ENCODE measurements around the gene LTB4R. TPM values are rescaled to one million over a fixed set of nuclear protein-coding genes. Genes with fewer than 3 reads are reported as not detected.

Gene LTB4R
- total RNA-seq, 6 experiments from 2014 or later, result 2.7 to 5.5 (median 3.9) TPM

DNA sequence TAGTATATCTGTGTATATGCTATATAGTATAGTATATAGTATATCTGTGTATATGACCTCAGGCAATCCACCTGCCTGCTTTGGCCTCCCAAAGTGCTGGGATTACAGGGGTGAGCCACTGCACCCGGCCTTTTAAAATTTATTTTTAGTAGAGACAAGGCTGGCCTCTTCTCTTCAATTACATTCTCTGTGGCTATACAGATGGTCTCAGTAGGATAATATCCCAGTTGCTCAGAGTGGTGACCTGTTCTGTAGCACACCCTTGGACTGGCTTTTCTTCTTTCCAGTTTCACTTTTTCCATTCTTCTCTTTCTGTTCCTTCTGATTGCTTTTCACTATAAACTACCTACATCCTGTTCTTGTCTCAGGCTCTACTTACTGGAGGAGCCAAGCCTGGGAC, 53.5 kb downstream of the LTB4R start:
- no peak for DNase-seq
- Histone ChIP-seq H3K27me3 (no peaks in the 10 kb centered on the region), H3K27ac (no peak overlapping the region), H3K36me3 (no peaks in the 10 kb centered on the region), H3K9me3 (no peaks in the 10 kb centered on the region), H3K4me1 (no peaks in the 10 kb centered on the region), H3K4me3 (no peak overlapping the region)
- intact Hi-C loops (cut with DNase I), result loop anchor here (5.0 kb wide), 1 partner anchor 67 kb away; no protein-coding TSS in a partner anchor
- ATAC-seq, result no peak
- 55% methylated on average over 1 of the region's 1 CpG for WGBS (ENCODE audit: insufficient coverage, low coverage, low lambda C conversion rate, missing lambda C conversion rate)
- no peak for TF ChIP-seq POLR2A (IDR thresholded peaks at IDR 0.05)
- TF ChIP-seq, protein P1, sequence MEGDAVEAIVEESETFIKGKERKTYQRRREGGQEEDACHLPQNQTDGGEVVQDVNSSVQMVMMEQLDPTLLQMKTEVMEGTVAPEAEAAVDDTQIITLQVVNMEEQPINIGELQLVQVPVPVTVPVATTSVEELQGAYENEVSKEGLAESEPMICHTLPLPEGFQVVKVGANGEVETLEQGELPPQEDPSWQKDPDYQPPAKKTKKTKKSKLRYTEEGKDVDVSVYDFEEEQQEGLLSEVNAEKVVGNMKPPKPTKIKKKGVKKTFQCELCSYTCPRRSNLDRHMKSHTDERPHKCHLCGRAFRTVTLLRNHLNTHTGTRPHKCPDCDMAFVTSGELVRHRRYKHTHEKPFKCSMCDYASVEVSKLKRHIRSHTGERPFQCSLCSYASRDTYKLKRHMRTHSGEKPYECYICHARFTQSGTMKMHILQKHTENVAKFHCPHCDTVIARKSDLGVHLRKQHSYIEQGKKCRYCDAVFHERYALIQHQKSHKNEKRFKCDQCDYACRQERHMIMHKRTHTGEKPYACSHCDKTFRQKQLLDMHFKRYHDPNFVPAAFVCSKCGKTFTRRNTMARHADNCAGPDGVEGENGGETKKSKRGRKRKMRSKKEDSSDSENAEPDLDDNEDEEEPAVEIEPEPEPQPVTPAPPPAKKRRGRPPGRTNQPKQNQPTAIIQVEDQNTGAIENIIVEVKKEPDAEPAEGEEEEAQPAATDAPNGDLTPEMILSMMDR (IDR thresholded peaks at IDR 0.05), result no peak

DNA sequence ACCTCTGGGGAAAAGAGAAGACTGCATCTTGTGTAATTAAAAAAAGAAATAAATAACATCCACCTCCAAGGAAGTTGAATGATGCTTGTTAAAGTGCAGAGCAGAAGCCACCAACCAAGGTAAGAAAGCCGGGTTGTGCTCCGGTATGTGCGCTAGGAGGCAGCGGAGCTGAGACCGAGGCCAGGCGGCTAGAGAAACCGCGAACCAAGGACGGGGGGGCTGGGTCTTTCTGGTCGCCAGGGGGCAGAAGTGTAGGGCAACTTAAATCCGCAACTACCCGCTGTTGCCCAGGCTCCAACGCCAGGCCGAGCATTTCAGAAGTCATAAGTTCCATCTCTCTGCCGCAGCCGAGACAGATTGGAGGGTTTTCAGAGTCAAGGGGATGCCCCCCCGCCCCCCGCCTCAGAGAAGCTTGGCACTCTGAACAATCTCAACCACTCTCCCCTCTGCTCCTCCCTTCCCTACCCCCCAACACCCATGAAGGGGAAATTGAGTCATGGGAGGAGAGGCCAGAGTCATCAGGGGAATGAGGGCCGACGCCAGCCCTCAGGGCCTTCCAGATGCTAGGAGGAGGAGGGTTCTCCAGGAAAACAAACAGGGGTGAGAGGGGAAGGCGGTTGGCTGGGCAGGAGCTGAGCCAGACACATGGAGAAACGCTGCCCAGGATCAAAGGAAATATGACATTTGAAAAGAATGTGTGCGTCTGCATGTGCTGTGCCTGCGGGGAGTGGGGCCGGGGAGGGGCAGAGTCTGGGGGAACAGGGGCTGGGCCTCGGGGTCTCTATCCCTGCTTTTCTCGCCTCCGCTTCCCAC, 54.5 kb downstream of the LTB4R start:
- intact Hi-C loops (cut with DNase I), result loop anchor here (5.0 kb wide), 1 partner anchor 66 kb away; no protein-coding TSS in a partner anchor
- TF ChIP-seq, protein P1 (IDR thresholded peaks at IDR 0.05), result peak; percentile 81 to 91 (median 84)
- TF ChIP-seq POLR2A (IDR thresholded peaks at IDR 0.05), result no peak
- peak; percentile 94 to 95 (median 95) for ATAC-seq
- H3K9me3 ChIP-seq, result no peaks in the 10 kb centered on the region
- WGBS (ENCODE audit: insufficient coverage, low coverage, low lambda C conversion rate, missing lambda C conversion rate), result 22% methylated on average over 16 of the region's 28 CpGs
- H3K4me3 ChIP-seq, result peak overlapping the region in 1 of 3 donors; percentile 16
- no peaks in the 10 kb centered on the region for H3K36me3 ChIP-seq
- H3K27me3 ChIP-seq, result no peaks in the 10 kb centered on the region
- peak; percentile 83 to 86 (median 84) for DNase-seq
- peak overlapping the region; percentile 19 to 47 (median 35) for H3K27ac ChIP-seq
- H3K4me1 ChIP-seq, result no peaks in the 10 kb centered on the region

DNA sequence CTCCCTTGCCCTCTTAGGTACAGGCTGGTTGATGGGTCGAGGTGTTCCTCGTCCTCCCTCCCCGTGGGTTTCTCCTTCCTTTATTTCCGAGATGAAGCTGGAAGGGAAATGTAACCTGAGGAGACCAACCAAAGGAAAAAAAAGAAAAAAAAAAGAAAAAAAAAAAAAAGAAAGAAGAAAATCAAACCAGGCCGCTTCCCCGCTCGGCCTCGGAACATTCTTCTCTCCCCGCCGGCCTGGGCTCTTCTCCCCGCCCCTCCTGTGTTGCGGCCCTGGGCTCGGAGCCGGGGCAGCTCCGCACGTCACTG, 55.1 kb downstream of the LTB4R start:
- no peak for ATAC-seq
- TF ChIP-seq, protein P1 (IDR thresholded peaks at IDR 0.05), result no peak
- TF ChIP-seq POLR2A (IDR thresholded peaks at IDR 0.05), result no peak
- H3K27ac ChIP-seq, result peak overlapping the region in 2 of 3 donors; percentile 19 to 35
- H3K4me1 ChIP-seq, result no peaks in the 10 kb centered on the region
- intact Hi-C loops (cut with DNase I), result loop anchor here (5.0 kb wide), 1 partner anchor 66 kb away; no protein-coding TSS in a partner anchor
- no peaks in the 10 kb centered on the region for H3K36me3 ChIP-seq
- DNase-seq, result no peak
- no peaks in the 10 kb centered on the region for H3K27me3 ChIP-seq
- WGBS (ENCODE audit: insufficient coverage, low coverage, low lambda C conversion rate, missing lambda C conversion rate), result 29% methylated on average over 12 of the region's 16 CpGs
- H3K4me3 ChIP-seq, result peak overlapping the region in 2 of 3 donors; percentile 16
- no peaks in the 10 kb centered on the region for H3K9me3 ChIP-seq

DNA sequence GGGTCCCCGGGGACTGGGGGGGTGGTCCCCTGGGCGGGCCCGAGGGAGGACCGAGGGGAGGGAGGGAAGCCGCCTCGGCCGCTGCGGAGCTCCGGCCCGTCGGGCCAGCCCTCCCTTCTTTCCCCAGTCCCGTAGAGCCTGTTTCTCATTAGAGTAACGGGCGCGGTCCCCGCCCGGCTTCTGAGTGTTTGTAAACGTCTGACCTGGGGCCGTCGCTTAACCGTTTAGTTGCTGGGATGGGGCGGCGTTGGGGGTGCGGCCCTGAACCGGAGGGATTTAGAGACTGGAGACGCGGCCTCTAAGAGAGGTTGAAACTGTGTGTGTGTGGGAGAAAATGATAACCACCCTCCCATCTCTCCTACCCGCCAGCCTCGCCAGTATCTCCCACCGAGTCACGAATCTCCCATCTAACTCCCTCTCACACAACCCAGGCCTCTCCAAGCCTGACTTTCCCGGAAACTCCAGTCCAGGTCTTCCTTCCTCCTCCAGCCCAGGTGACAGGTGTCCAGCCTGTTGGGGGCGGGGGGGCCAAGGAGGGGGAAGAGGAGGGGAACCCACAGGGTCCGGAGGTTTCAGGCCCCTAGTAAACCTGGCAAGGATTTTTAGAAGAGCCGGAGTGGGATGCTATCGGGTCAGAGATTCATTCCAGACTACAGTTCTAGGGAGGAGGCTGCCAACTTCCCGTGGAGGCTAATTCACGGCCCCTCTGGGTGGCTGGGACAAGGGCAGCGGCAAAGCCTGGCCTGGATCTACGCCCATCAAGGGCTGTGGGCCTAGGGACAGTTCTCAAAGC, 55.6 kb downstream of the LTB4R start:
- Histone ChIP-seq H3K27ac (peak overlapping the region; percentile 14 to 35 (median 33)), H3K4me3 (peak overlapping the region in 2 of 3 donors; percentile 16), H3K27me3 (no peaks in the 10 kb centered on the region), H3K9me3 (no peaks in the 10 kb centered on the region), H3K36me3 (no peaks in the 10 kb centered on the region), H3K4me1 (no peaks in the 10 kb centered on the region)
- WGBS (ENCODE audit: insufficient coverage, low coverage, low lambda C conversion rate, missing lambda C conversion rate), result 30% methylated on average over 20 of the region's 40 CpGs
- DNase-seq, result peak in 2 of 3 donors; percentile 51 to 58
- peak; percentile 37 to 52 (median 46) for ATAC-seq
- TF ChIP-seq POLR2A (IDR thresholded peaks at IDR 0.05), result no peak
- intact Hi-C loops (cut with DNase I), result loop anchor here (5.0 kb wide), 1 partner anchor 65 kb away; no protein-coding TSS in a partner anchor

Small RNAs within 50 kb of the gene (small RNA-seq; reads per million reads assigned to genes)
- 0 reads per million in 2 experiments for gene RF00026

Other genes starting within 250 kb of the LTB4R start
- gene CPNE6, start 239.9 kb upstream of the LTB4R start, total RNA-seq, result under 1 TPM in 4 of 6 experiments, not detected in 2; 0.09 to 0.40 (median 0.18) TPM
- gene PCK2, start 217.2 kb upstream of the LTB4R start, total RNA-seq, result 100 to 1,000 TPM; 124 to 615 (median 240) TPM
- gene DCAF11, start 196.7 kb upstream of the LTB4R start, total RNA-seq, result 100 to 1,000 TPM in 3 of 6 experiments, 10 to 100 TPM in 3; 65.9 to 180 (median 103) TPM
- 1 to 10 TPM; 1.4 to 2.9 (median 2.1) TPM for gene NRL, start 196.6 kb upstream of the LTB4R start, total RNA-seq
- gene FITM1, start 180.8 kb upstream of the LTB4R start, total RNA-seq, result 10 to 100 TPM in 3 of 6 experiments, 1 to 10 TPM in 3; 1.5 to 32.5 (median 9.3) TPM
- gene PSME1, start 175.3 kb upstream of the LTB4R start, total RNA-seq, result 100 to 1,000 TPM in 4 of 6 experiments, 10 to 100 TPM in 2; 81.7 to 119 (median 107) TPM
- gene EMC9, start 169.9 kb upstream of the LTB4R start, total RNA-seq, result 10 to 100 TPM; 10.2 to 21.4 (median 11.9) TPM
- gene PSME2, start 164.9 kb upstream of the LTB4R start, total RNA-seq, result 100 to 1,000 TPM in 4 of 6 experiments, 10 to 100 TPM in 2; 66.1 to 142 (median 110) TPM
- 10 to 100 TPM; 17.5 to 39.6 (median 26.2) TPM for gene RNF31, start 164.0 kb upstream of the LTB4R start, total RNA-seq
- gene IRF9, start 150.2 kb upstream of the LTB4R start, total RNA-seq, result 10 to 100 TPM; 17.4 to 66.6 (median 37.2) TPM
- 1 to 10 TPM; 1.6 to 7.4 (median 3.4) TPM for gene REC8, start 139.4 kb upstream of the LTB4R start, total RNA-seq
- 10 to 100 TPM; 17.9 to 44.0 (median 23.0) TPM for gene IPO4, start 122.7 kb upstream of the LTB4R start, total RNA-seq
- 10 to 100 TPM; 32.1 to 49.8 (median 41.2) TPM for gene TM9SF1, start 116.1 kb upstream of the LTB4R start, total RNA-seq
- gene TSSK4, start 105.8 kb upstream of the LTB4R start, total RNA-seq, result under 1 TPM in 2 of 6 experiments, not detected in 4; 0.29 TPM
- gene CHMP4A, start 98.0 kb upstream of the LTB4R start, total RNA-seq, result 10 to 100 TPM; 11.9 to 28.9 (median 17.1) TPM
- 1 to 10 TPM; 3.7 to 6.3 (median 4.9) TPM for gene MDP1, start 95.4 kb upstream of the LTB4R start, total RNA-seq
- 10 to 100 TPM; 60.0 to 72.9 (median 68.7) TPM for gene NEDD8, start 79.1 kb upstream of the LTB4R start, total RNA-seq
- 10 to 100 TPM; 26.2 to 40.2 (median 34.2) TPM for gene GMPR2, start 78.6 kb upstream of the LTB4R start, total RNA-seq
- 10 to 100 TPM; 13.4 to 28.1 (median 24.1) TPM for gene TINF2, start 68.9 kb upstream of the LTB4R start, total RNA-seq
- gene TGM1, start 48.3 kb upstream of the LTB4R start, total RNA-seq, result 1 to 10 TPM in 2 of 6 experiments, under 1 TPM in 4; 0.37 to 1.9 (median 0.77) TPM
- 10 to 100 TPM; 11.5 to 28.3 (median 15.2) TPM for gene RABGGTA, start 39.9 kb upstream of the LTB4R start, total RNA-seq
- gene DHRS1, start 11.7 kb upstream of the LTB4R start, total RNA-seq, result 10 to 100 TPM; 49.1 to 89.3 (median 60.1) TPM
- gene NOP9, start 11.7 kb upstream of the LTB4R start, total RNA-seq, result 10 to 100 TPM in 4 of 6 experiments, 1 to 10 TPM in 2; 8.2 to 15.3 (median 11.4) TPM
- 100 to 1,000 TPM; 118 to 219 (median 196) TPM for gene CIDEB, start 3.5 kb upstream of the LTB4R start, total RNA-seq
- 1 to 10 TPM; 1.8 to 5.8 (median 3.5) TPM for gene LTB4R2, start 1.4 kb upstream of the LTB4R start, total RNA-seq
- gene ADCY4, start 23.6 kb downstream of the LTB4R start, total RNA-seq, result 1 to 10 TPM; 2.3 to 7.2 (median 3.9) TPM
- gene RIPK3, start 28.5 kb downstream of the LTB4R start, total RNA-seq, result 1 to 10 TPM in 2 of 6 experiments, under 1 TPM in 4; 0.70 to 1.6 (median 0.90) TPM
- gene NFATC4, start 56.7 kb downstream of the LTB4R start, total RNA-seq, result 1 to 10 TPM; 1.0 to 3.7 (median 2.0) TPM
- 1 to 10 TPM; 1.8 to 6.1 (median 2.7) TPM for gene NYNRIN, start 87.5 kb downstream of the LTB4R start, total RNA-seq
- gene CBLN3, start 118.2 kb downstream of the LTB4R start, total RNA-seq, result 1 to 10 TPM in 4 of 6 experiments, under 1 TPM in 2; 0.74 to 1.8 (median 1.2) TPM
- 10 to 100 TPM; 19.6 to 24.9 (median 21.4) TPM for gene KHNYN, start 118.5 kb downstream of the LTB4R start, total RNA-seq
- gene SDR39U1, start 131.3 kb downstream of the LTB4R start, total RNA-seq, result 10 to 100 TPM; 24.9 to 32.8 (median 28.3) TPM
- gene CMA1, start 196.8 kb downstream of the LTB4R start, total RNA-seq, result not detected

Measured in right lobe of liver (tissue), 6 donors.